ENCODE data around the gene DCLK2.

Gene DCLK2

DNA sequence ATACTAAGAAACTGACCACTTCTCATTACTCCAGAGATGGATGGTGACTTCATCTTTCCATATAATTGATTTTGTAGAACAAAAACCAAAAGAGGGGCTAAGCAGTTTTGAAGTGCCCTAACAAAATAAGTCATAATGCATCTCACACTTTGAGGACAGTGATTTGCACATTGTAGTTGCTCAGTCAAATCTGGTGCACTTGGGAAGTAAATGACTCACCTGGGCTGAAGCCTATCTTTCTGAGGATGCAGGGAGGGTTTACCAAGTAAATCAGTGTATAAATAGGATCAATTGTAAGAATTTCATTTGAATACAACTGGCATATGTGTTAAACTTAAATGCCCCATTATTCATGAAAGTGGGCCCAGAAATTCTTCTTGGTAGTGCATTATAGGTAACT lies 134.2 kb downstream of the DCLK2 start:
- no peak for DNase-seq

DNA sequence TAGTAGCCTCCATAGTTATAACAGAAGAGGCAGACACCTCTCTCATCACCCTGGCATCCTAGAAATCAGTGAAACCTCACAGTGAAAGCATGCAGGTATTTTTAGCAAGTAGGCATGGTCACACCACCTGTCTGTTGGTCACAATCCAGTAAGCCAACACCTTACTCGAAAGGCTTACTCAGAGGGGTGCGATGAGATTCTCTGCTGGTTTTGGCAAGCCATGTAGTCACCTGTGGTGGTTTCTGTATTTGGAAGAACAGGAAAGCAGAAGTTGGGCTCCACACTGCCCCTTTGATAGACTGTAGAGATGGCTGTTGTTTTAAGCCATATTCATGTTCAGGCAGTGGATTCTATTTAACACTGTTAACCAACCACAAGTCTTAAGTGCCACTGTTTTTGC lies 134.7 kb downstream of the DCLK2 start:
- DNase-seq: no peak

GRCh38 chr4:150215601-150216000 lies 137.4 kb downstream of the DCLK2 start:
- no peak for DNase-seq

- DNase-seq: no peak
Observed at GRCh38 chr4:150216726-150217125, 138.5 kb downstream of the DCLK2 start.

DNA sequence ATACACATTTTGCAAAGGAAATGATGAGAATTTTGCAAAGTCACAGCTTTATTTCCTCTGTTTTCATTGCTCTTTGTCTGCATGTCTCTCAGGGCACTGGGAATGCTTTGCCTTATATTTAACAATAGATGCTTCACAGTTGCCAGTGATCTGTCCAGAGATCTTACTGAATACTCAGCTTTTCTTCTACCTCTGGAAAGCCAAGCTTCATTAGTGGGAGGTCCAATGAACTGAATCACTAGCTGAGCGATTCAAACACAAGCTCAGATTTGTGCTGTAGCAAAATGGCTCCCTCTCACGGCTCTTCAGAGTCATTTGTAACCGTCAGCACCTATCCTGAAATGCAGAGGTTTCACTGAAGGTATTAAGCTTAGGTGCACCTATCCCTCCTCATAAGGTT lies 138.9 kb downstream of the DCLK2 start:
- DNase-seq: no peak

DNA sequence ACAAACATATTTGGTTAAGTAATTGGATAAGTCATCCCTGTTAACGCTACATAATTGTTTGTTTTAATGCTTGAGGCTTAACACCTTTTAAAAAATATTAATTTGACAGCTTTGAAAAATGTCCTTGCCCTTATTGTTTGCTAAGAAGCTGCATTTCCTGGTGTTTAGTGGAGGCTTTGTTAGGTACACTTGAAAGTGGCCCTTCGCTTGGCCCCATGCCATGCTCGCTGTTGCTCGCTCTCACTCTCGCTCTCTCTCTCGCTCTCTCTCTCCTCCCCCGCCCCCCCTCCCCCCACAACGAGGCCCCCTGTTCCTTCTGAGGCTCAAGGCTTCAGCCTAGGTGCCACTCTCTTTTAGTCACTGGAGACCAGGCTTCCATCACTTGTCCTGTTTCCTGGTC lies 139.6 kb downstream of the DCLK2 start:
- no peak for DNase-seq

- DNase-seq: no peak
Observed at GRCh38 chr4:150218447-150218846, 140.2 kb downstream of the DCLK2 start.

- DNase-seq: no peak
Observed at GRCh38 chr4:150219841-150220240, 141.6 kb downstream of the DCLK2 start.

GRCh38 chr4:150224896-150225591 lies 146.8 kb downstream of the DCLK2 start:
- DNase-seq: no peak

GRCh38 chr4:150229520-150229919 lies 151.3 kb downstream of the DCLK2 start:
- no peak for DNase-seq

- DNase-seq: no peak
Observed at GRCh38 chr4:150230561-150230960, 152.3 kb downstream of the DCLK2 start.

DNA sequence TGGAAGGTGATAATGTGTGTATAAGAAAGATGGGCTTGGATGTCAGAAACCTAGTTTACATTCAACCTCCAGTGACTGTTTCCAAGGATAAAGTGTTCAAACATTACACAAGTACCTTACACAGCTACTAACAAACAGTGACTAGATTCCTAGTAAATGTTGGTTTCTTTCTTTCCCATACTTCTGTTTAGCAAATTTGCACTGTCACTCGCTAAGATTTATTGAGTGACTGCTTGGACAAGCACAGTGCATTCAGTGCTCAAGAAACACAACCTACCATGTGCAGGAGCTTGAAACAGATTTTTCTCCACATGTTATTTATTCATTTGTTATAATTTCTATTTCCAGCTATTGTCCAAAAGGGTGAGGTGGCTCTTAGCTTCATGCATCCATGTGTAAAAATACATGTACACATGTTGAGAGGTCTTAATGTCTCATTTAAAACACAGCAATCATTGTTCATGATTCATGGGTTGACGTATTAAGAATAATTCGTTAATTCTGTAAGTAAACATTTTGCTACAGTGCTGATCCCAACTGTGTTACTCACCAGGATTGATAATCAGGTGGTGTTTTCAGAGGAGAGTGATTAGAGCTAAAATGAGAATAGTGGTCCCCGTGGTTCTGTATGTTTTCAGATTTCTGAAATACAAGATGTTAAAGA lies 153.0 kb downstream of the DCLK2 start:
- DNase-seq: no peak

DNA sequence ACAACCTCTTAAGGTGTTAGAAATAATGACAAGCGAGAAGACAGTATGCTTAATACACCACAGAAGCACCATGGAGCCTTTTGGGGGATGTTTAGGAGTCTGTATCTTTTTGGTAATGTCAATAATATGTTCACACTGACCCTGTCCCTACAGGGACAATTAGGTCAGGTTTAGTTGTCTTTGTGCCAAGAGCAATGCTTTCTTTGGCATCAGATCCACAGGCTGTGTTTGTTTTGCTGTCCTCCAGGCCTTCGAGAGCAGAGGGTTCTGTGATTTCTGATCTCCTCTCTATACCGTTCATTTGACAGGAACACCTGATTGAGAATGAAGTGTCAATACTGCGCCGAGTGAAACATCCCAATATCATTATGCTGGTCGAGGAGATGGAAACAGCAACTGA lies 153.8 kb downstream of the DCLK2 start:
- no peak for DNase-seq

DNA sequence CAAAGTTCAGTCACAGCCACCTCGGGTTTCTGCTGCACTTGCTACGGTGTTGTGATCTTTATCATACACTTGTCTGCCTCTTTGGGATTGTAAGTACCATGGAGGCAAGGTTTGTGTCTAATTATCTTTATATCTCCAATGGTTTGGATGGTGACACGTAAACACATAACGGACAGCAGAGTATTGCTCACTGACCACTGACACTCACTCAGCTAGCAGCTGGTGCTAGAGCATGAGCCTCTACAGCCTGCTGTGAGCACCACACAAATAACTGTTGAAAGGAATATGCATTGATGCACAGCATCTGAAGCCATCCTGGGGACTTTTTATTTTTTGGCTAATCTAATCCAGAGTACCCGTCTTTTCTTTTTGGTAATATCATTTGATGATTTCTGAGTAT lies 156.0 kb downstream of the DCLK2 start:
- DNase-seq: no peak

DNA sequence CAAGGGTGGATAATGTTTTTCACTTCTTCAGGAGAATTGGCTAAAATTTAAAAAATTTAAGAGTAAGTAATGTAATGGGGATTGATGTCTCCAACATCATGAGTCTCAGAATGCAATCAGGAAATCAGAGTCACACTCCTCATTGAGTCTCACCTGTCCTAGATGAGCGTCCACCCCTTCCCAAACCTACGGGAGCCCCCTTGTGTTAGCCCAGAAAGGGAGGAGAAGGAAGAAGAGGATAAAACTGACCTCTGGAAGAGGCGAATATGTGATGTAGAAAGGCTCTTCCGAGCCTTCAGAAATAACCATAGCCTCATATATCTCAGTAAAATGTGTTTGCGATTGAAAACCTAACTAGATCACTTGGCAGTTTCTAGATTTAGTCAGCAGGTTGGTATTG lies 157.1 kb downstream of the DCLK2 start:
- DNase-seq: no peak

DNA sequence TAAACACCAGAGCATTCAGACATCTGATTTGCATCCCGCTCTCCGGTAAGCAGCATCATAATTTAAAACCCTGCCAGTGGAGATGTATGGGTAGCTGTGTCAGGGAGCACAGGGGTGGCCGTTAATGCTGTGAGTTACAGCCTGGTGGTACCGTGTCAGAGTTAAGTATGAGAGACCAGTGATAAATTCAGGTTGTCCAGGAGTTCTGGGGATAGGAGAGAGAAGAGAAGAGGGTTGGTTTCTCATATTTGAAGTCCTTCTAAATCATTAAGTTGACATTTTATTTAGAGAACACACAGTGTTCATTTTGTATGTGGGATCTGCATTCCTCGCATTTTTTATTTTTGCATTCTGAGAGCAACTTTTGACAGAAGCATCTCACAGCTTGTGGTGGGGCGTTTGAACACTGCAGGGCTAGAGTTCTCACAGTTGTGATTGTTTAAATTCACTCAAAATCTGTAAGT lies 157.6 kb downstream of the DCLK2 start:
- DNase-seq: no peak

DNA sequence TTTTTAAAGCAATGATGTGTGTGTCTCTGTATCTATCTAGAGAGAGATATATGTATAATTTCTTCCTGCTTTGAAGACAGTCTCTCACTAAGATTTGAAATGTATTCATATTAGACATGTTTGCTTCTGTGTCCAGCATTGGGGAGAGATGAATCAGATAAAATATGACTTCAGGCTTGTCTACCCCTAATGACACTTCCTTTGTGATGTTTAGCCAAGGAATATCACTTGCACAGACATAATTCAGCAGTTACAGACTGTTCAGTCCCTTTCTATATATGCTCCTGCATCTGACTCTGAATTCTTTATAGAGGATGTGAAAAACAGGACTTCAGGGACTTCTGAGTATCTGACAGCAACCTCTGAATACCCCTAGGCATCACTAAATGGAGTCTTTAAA lies 158.4 kb downstream of the DCLK2 start:
- no peak for DNase-seq

DNA sequence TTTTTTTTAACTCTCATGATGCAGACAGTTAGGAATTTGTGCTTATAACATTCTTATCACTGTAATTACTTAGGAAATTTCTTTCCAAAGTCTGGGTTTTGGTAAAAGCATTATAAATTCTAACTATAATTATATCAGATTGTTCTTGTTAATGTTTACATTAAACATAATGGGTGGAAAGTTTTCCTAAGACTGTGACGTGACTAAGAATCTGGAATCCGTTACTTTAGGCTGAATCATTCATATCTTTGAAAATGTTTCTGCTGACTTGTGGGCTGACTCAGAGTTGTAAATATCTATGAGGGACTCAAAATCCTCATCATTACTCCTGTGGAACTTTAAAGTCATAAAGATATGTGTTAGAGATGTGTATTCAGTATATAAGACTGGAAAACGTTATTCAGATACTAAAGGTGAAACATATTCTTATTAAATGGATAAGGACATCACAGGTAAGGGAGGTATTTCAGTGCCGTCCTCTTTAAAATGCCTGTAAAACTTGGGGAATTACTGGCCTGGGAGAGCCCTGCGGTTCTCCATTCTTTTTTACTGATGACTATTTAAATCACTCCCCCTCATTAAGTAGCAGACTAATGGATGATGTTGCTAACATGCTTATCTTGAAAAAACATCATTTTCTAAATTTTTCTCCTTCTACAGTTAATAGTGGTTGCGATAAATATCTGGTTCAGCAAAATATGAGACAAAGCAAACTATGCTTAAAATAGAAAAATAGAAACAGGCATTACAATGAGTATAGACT lies 159.0 kb downstream of the DCLK2 start:
- DNase-seq: no peak

DNA sequence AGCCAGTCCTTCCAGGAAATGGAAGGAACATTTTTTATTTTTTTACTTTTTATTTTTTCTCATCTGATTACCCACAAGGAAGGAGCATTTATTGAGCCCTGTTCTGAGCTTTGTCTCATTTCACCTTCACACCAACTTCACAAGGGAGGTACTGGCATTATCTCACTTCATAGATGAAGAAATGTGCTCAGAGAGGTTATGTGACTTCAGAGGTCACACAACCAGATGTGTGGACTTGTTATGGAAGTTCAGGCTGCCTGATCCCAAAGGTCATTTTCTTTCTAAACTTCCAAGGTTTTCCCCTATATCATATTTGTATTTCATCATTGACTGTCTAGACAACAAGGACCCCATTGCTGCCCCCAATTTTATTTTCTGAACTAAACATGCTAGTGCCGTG lies 160.3 kb downstream of the DCLK2 start:
- no peak for DNase-seq

DNA sequence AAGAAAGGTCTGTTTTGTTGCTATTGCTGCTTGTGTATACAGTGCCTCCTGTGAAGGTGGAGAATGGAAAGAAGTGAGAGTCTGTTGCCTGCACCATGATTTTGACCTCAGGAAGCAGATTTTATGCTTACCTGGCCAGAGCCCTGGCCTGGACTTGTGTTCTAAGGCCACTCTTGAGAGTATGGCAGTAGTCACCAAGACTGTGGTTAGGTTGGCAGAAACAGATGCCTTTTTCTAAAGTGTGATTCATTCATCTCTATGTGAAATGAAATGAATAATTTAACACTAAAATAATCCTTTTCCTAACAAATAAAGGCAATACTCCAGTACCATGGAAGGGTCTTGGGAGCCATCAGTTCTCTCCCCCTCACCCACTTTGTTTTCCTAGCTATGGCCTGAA lies 161.8 kb downstream of the DCLK2 start:
- no peak for DNase-seq

- DNase-seq: no peak
Observed at GRCh38 chr4:150242820-150243458, 164.7 kb downstream of the DCLK2 start.

- no peak for DNase-seq
Observed at GRCh38 chr4:150243932-150244331, 165.7 kb downstream of the DCLK2 start.

DNA sequence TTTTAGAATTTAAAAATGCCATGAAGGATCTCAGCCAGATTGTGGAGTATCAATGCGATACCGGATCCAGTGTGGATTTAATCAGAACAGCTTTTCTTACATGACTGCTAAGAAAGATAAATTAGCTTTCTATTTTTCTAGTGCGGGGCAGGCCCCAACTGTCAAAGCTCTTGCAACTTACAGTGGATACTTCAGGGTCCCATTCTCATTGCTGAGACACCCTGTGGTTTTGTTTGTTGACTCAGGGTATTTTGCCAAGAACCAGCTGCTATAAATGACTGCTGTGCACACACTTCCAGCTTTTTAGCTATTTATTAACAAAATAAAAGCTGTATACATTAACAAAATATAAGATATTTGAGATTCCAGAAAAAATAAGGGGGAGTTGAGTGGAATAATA lies 166.4 kb downstream of the DCLK2 start:
- no peak for DNase-seq

DNA sequence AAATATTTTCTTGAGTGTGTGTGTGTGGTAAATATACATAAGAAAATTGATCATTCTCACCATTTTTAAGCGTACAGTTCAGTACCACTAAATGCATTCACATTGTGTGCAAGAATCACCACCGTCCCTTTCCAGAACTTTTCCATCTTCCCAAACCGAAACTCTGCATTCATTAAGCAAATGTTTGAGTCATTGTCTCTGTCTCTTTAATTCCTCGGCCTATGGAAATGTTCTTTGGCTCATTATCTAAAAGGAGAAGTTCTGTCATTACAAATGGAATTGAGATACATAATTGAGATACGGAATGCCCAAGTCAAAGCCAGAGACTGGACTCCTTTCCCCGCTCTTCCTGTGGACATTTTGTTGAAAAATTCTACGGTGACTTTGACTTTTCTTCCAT lies 168.9 kb downstream of the DCLK2 start:
- DNase-seq: no peak

All from stimulated activated naive CD4-positive, alpha-beta T cell treated with Interleukin-2 at 50 U/mL for 16 hours (primary cell).